H1 (cell line): ENCODE results near the gene AKR1C8. TPM values are rescaled to one million over a fixed set of nuclear protein-coding genes. Genes with fewer than 3 reads are reported as not detected.

ENCODE experiments used
- CTCF ChIA-PET: fragments of 300-600 bp; sonication (Branson Sonifier 250); formaldehyde crosslinking; loops from one replicate; lab custom pipeline; 2021; ENCODE audit not compliant: partially characterized antibody; lab: Charles Lee
- POLR2A ChIA-PET: fragments of 300-600 bp; sonication (Branson Sonifier 250); formaldehyde crosslinking; loops from one replicate; lab custom pipeline; 2021; ENCODE audit warnings: inconsistent platforms; ENCODE audit not compliant: partially characterized antibody; lab: Charles Lee
- DNase-seq, 2 experiments: peaks; one replicate each; pipeline versions ENCODE4 v3.0.0 to v3.0.0-alpha.2; 2010 to 2022; ENCODE audit warnings: low spot score in 2 of 2, low read depth in 1 of 2, mixed read lengths in 1 of 2
- FAIRE-seq: peaks from 2 replicates; lab custom pipeline; 2011; peaks lifted over from hg19 to GRCh38; lab: Jason Lieb, UNC
- H2AFZ ChIP-seq: 2 replicates; pipeline ENCODE4 v1.8.1; 2012; ENCODE audit warnings: low read length, inconsistent platforms
- H2AK5ac ChIP-seq: 2 replicates; pipeline ENCODE4 v1.6.1; 2013; ENCODE audit warnings: low read depth, low read length
- H2BK120ac ChIP-seq: replicated peaks from 2 replicates; pipeline ENCODE3; 2013; ENCODE audit warnings: low read depth, low read length, inconsistent platforms
- H2BK12ac ChIP-seq: 2 replicates; pipeline ENCODE4 v1.6.1; 2013; ENCODE audit warnings: low read depth, low read length
- H2BK15ac ChIP-seq: 2 replicates; pipeline ENCODE4 v1.6.1; 2013; ENCODE audit warnings: low read length
- H2BK20ac ChIP-seq: 2 replicates; pipeline ENCODE4 v1.6.1; 2013; ENCODE audit warnings: low read length
- H2BK5ac ChIP-seq: 2 replicates; pipeline ENCODE4 v1.6.1; 2013; ENCODE audit warnings: low read depth, low read length
- H3K14ac ChIP-seq: 2 replicates; pipeline ENCODE4 v1.6.1; 2013; ENCODE audit warnings: inconsistent platforms; ENCODE audit not compliant: insufficient read length
- H3K18ac ChIP-seq: 2 replicates; pipeline ENCODE4 v1.6.1; 2013; ENCODE audit warnings: low read length; ENCODE audit errors: extremely low read depth
- H3K23ac ChIP-seq: 2 replicates; pipeline ENCODE4 v1.6.1; 2013; ENCODE audit warnings: inconsistent platforms; ENCODE audit not compliant: insufficient read length
- H3K23me2 ChIP-seq: 2 replicates; pipeline ENCODE4 v1.6.1; 2013; ENCODE audit warnings: low read depth, low read length
- H3K27ac ChIP-seq: 2 replicates; pipeline ENCODE4 v1.6.1; 2011; ENCODE audit warnings: low read depth, low read length, inconsistent platforms
- H3K27me3 ChIP-seq, 4 experiments: replicated peaks in 1 of 4; 1 replicate in 1 of 4; 2 replicates in 3 of 4; pipeline versions ENCODE4 v1.6.1 to v1.8.1; 2011 to 2013; ENCODE audit warnings: low read length in 3 of 4, mild to moderate bottlenecking in 3 of 4, inconsistent platforms in 2 of 4, mixed read lengths in 2 of 4, moderate library complexity in 1 of 4; ENCODE audit not compliant: control insufficient read depth in 3 of 4, insufficient read depth in 3 of 4; ENCODE audit errors: extremely low read depth in 1 of 4
- H3K36me3 ChIP-seq, 4 experiments: 2 replicates each; pipeline versions ENCODE4 v1.6.1 to v1.8.1; 2011 to 2013; ENCODE audit warnings: mild to moderate bottlenecking in 4 of 4, low read length in 3 of 4, moderate library complexity in 2 of 4, control low read depth in 1 of 4, inconsistent platforms in 1 of 4; ENCODE audit not compliant: insufficient read depth in 4 of 4, control insufficient read depth in 2 of 4
- H3K4ac ChIP-seq: replicated peaks from 2 replicates; pipeline ENCODE3; 2013; ENCODE audit warnings: low read length, low read depth, mixed read lengths, inconsistent platforms; ENCODE audit not compliant: insufficient read length
- H3K4me1 ChIP-seq, 4 experiments: replicated peaks in 1 of 4; 1 replicate in 1 of 4; 2 replicates in 3 of 4; pipeline versions ENCODE4 v1.6.1 to v1.8.1; 2011 to 2013; ENCODE audit warnings: low read length in 3 of 4, inconsistent platforms in 2 of 4, mixed read lengths in 1 of 4; ENCODE audit not compliant: insufficient read depth in 4 of 4, control insufficient read depth in 3 of 4
- H3K4me2 ChIP-seq, 2 experiments: 2 replicates each; pipeline versions ENCODE4 v1.6.1 to v1.8.1; 2011 to 2013; ENCODE audit warnings: low read depth in 2 of 2, low read length in 2 of 2, control low read depth in 1 of 2, inconsistent platforms in 1 of 2, mild to moderate bottlenecking in 1 of 2; ENCODE audit not compliant: insufficient read depth in 1 of 2
- H3K4me3 ChIP-seq, 4 experiments: fragments of 200-600, 300-600 bp in 1 of 4; sonication (generic), shearing (Covaris generic), sonication (Bioruptor Twin) in 1 of 4; 2 replicates each; pipeline versions ENCODE4 v1.5.1 to v1.8.1; 2011 to 2016; ENCODE audit warnings: low read length in 4 of 4, low read depth in 3 of 4, control low read depth in 2 of 4, inconsistent platforms in 2 of 4, mild to moderate bottlenecking in 2 of 4, mixed read lengths in 1 of 4, moderate library complexity in 1 of 4; ENCODE audit not compliant: insufficient read depth in 2 of 4; ENCODE audit errors: extremely low read depth in 1 of 4
- H3K56ac ChIP-seq: replicated peaks from 2 replicates; pipeline ENCODE3; 2013; ENCODE audit warnings: low read depth, mild to moderate bottlenecking, mixed read lengths, low read length, inconsistent platforms; ENCODE audit not compliant: insufficient read length
- H3K79me1 ChIP-seq: 2 replicates; pipeline ENCODE4 v1.6.1; 2013; ENCODE audit warnings: low read depth, low read length, control low read depth
- H3K79me2 ChIP-seq, 2 experiments: 2 replicates each; pipeline versions ENCODE4 v1.6.1 to v1.8.1; 2012 to 2013; ENCODE audit warnings: low read length in 2 of 2, mild to moderate bottlenecking in 2 of 2, inconsistent platforms in 1 of 2; ENCODE audit not compliant: insufficient read depth in 2 of 2, control insufficient read depth in 1 of 2
- H3K9ac ChIP-seq, 4 experiments: replicated peaks in 1 of 4; 1 replicate in 1 of 4; 2 replicates in 3 of 4; pipeline versions ENCODE4 v1.6.1 to v1.8.1; 2011 to 2013; ENCODE audit warnings: low read depth in 3 of 4, low read length in 3 of 4, control low read depth in 2 of 4, mild to moderate bottlenecking in 2 of 4, moderate library complexity in 2 of 4, inconsistent platforms in 1 of 4; ENCODE audit errors: extremely low read depth in 1 of 4
- H3K9me3 ChIP-seq, 2 experiments: 2 replicates each; pipeline versions ENCODE4 v1.6.1 to v1.8.1; 2012 to 2013; ENCODE audit warnings: mild to moderate bottlenecking in 2 of 2, moderate library complexity in 2 of 2, control low read depth in 1 of 2, inconsistent platforms in 1 of 2, low read depth in 1 of 2, low read length in 1 of 2, mixed read lengths in 1 of 2; ENCODE audit not compliant: insufficient read depth in 2 of 2
- H4K20me1 ChIP-seq, 2 experiments: replicated peaks in 1 of 2; 2 replicates each; pipeline versions ENCODE3 to v1.8.1; 2011 to 2013; ENCODE audit warnings: inconsistent platforms in 2 of 2, low read length in 2 of 2, mild to moderate bottlenecking in 1 of 2; ENCODE audit not compliant: insufficient read depth in 2 of 2, control insufficient read depth in 1 of 2
- H4K5ac ChIP-seq: 2 replicates; pipeline ENCODE4 v1.6.1; 2013; ENCODE audit warnings: low read length, low read depth, mixed read lengths, inconsistent platforms; ENCODE audit not compliant: insufficient read length
- H4K8ac ChIP-seq: 2 replicates; pipeline ENCODE4 v1.8.0; 2013; ENCODE audit warnings: mild to moderate bottlenecking, moderate library complexity, low read length, inconsistent platforms; ENCODE audit not compliant: insufficient read depth; ENCODE audit errors: extremely low read depth
- H4K91ac ChIP-seq: replicated peaks from 2 replicates; pipeline ENCODE3; 2013; ENCODE audit warnings: low read length, mixed read lengths, inconsistent platforms; ENCODE audit not compliant: insufficient read length
- CBX5 ChIP-seq: fragments of 300-800, 300-1000 bp; sonication (generic); IDR thresholded peaks from 2 replicates; pipeline ENCODE4 v1.7.1; 2016; ENCODE audit warnings: antibody characterized with exemption, low read length, low read depth
- CHD2 ChIP-seq: IDR thresholded peaks from 2 replicates; pipeline ENCODE4 v1.6.1; 2012; ENCODE audit warnings: low read length, improper control_type of control experiment
- CREB1 ChIP-seq: IDR thresholded peaks from 2 replicates; pipeline ENCODE4 v1.6.1; 2012; ENCODE audit warnings: inconsistent platforms
- EGR1 ChIP-seq: IDR thresholded peaks from 2 replicates; pipeline ENCODE4 v1.6.1; 2011; ENCODE audit warnings: low read depth, low read length, borderline replicate concordance
- EP300 ChIP-seq, 2 experiments: IDR thresholded peaks; 1 replicate in 1 of 2; 2 replicates in 1 of 2; pipeline ENCODE4 v1.6.1; 2011 to 2012; ENCODE audit warnings: low read depth in 2 of 2, low read length in 2 of 2, mild to moderate bottlenecking in 2 of 2, borderline replicate concordance in 1 of 2, inconsistent platforms in 1 of 2, moderate library complexity in 1 of 2
- MAX ChIP-seq: IDR thresholded peaks from 2 replicates; pipeline ENCODE4 v1.6.1; 2012; ENCODE audit warnings: inconsistent platforms
- POU5F1 ChIP-seq: IDR thresholded peaks from 2 replicates; pipeline ENCODE4 v1.6.1; 2011; ENCODE audit warnings: low read depth, mild to moderate bottlenecking, low read length, moderate library complexity
- SIN3A ChIP-seq, 2 experiments: IDR thresholded peaks in 1 of 2; conservative IDR thresholded peaks in 1 of 2; 2 replicates each; pipeline ENCODE4 v1.6.1; 2011 to 2012; ENCODE audit warnings: low read length in 2 of 2, improper control_type of control experiment in 1 of 2, low read depth in 1 of 2, mild to moderate bottlenecking in 1 of 2
- SIRT6 ChIP-seq: IDR thresholded peaks from one replicate; pipeline ENCODE4 v1.7.1; 2012; ENCODE audit warnings: low read length, inconsistent platforms
- TAF7 ChIP-seq: optimal IDR thresholded peaks from 2 replicates; pipeline ENCODE3; 2011; ENCODE audit warnings: low read depth, mild to moderate bottlenecking, inconsistent platforms, low read length, moderate library complexity, borderline replicate concordance
- USF2 ChIP-seq: IDR thresholded peaks from 2 replicates; pipeline ENCODE4 v1.6.1; 2011; ENCODE audit warnings: low read length, improper control_type of control experiment
- WGBS, 2 experiments: shearing (Covaris generic) in 1 of 2; methylation state at CpG; one replicate each; pipeline versions ENCODE4 v1.1.6 to v1.1.7; 2013 to 2015; ENCODE audit warnings: low lambda C conversion rate in 2 of 2, mixed read lengths in 2 of 2, inconsistent platforms in 1 of 2, low coverage in 1 of 2, missing lambda C conversion rate in 1 of 2; ENCODE audit not compliant: insufficient replicate concordance in 2 of 2, insufficient coverage in 1 of 2, insufficient read length in 1 of 2; ENCODE audit errors: extremely low coverage in 1 of 2, missing lambda C conversion rate in 1 of 2; 5-methylcytosine and 5-hydroxymethylcytosine counted together
- polyA plus RNA-seq, 7 experiments: library from polyadenylated mRNA; depleted of rRNA in 3 of 7; stranded (reverse) in 5 of 7; unstranded in 2 of 7; fragments of >200 nt in 5 of 7; fragments of 200-250 nt in 2 of 7; gene quantifications; 1 replicate in 5 of 7; 2 replicates in 1 of 7; 4 replicates in 1 of 7; pipeline versions ENCODE4 v1.2.1 to v1.2.3, GENCODE V29; 2011 to 2013; ENCODE audit warnings: missing spikeins in 2 of 7, mixed read lengths in 2 of 7
- total RNA-seq: library from RNA; stranded (reverse); fragmentation: NEBNext Ultra II Directional; extraction: Animal tissue kit (Norgen Biotek cat#: 25700); gene quantifications from 2 replicates; pipeline ENCODE4 v1.2.1, GENCODE V29; 2021

AKR1C8 gene
- total and polyA plus RNA-seq, 2 of the 8 experiments (the other 6 are each of a cell fraction or from before 2014, with no cell fraction given) = not detected

GRCh38 chr10:5108658-5109416 is 76.1 kb downstream of the AKR1C8 start:
- no peak overlapping the region for H4K91ac ChIP-seq
- no peak overlapping the region for H2BK15ac ChIP-seq
- no peak overlapping the region for H2AFZ ChIP-seq
- H3K9me3 ChIP-seq = peaks cover 10 to 11% of the 10 kb centered on the region in 2 experiments; a peak in 2 of 4 replicates
- no peaks in the 10 kb centered on the region for H3K79me2 ChIP-seq
- no peak overlapping the region for H3K23ac ChIP-seq
- no peak overlapping the region for H3K56ac ChIP-seq
- no peak overlapping the region for H2BK20ac ChIP-seq
- CTCF ChIA-PET = interaction anchor here (1.2 kb wide), 1 partner anchor 259 kb away, joined by 3 read pairs; no protein-coding TSS in a partner anchor
- H4K8ac ChIP-seq = no peak overlapping the region
- no peaks in the 10 kb centered on the region for H3K79me1 ChIP-seq
- H3K27ac ChIP-seq = no peak overlapping the region
- no peak overlapping the region for H3K4ac ChIP-seq
- TF ChIP-seq EP300 (IDR thresholded peaks at IDR 0.05; ENCODE audit: borderline replicate concordance in 1 of 2, low read depth in 2 of 2, low read length in 2 of 2) (no peak), TAF7 (no peak), POU5F1 (no peak), CREB1 (no peak), CHD2 (no peak), USF2 (no peak), CBX5 (no peak), EGR1 (no peak), SIN3A (conservative IDR thresholded peaks at IDR 0.05 in 1 of 2, IDR thresholded peaks at IDR 0.05 in 1 of 2; ENCODE audit: low read depth in 1 of 2, low read length in 2 of 2) (no peak), MAX (no peak), SIRT6 (no peak)
- TF ChIP-seq, all 59 proteins: peak for 0
- WGBS, 2 experiments = 32% methylated on average over 3 of the region's 3 CpGs; no CpG with 5 or more reads in 1 of the 2 experiments
- Histone ChIP-seq H3K14ac (no peak overlapping the region), H4K5ac (no peak overlapping the region), H2AK5ac (no peak overlapping the region), H3K4me1 (no peaks in the 10 kb centered on the region), H4K20me1 (no peaks in the 10 kb centered on the region), H3K4me2 (no peak overlapping the region), H3K27me3 (no peaks in the 10 kb centered on the region), H3K36me3 (no peaks in the 10 kb centered on the region), H3K18ac (no peak overlapping the region), H3K4me3 (no peak overlapping the region), H2BK12ac (no peak overlapping the region), H2BK120ac (no peak overlapping the region), H2BK5ac (no peak overlapping the region), H3K9ac (no peak overlapping the region), H3K23me2 (no peaks in the 10 kb centered on the region)
- POLR2A ChIA-PET = no interaction called here
- no peak for DNase-seq
- FAIRE-seq = no peak
